Putamen (tissue), 1 donor: ENCODE data around the gene GRK3.

Experiments
- DNase-seq: peaks from one replicate; pipeline ENCODE4 v3.0.0-alpha.2; 2016; ENCODE audit warnings: low spot score

GRK3 gene

GRCh38 chr22:25626624-25626990 is 62.1 kb downstream of the GRK3 start:
- no peak for DNase-seq

GRCh38 chr22:25627271-25627852 is 62.9 kb downstream of the GRK3 start:
- no peak for DNase-seq

- no peak for DNase-seq
Measured at GRCh38 chr22:25628494-25628893, 64.0 kb downstream of the GRK3 start.

GRCh38 chr22:25629613-25630012 is 65.1 kb downstream of the GRK3 start:
- no peak for DNase-seq

GRCh38 chr22:25630447-25630846 is 66.0 kb downstream of the GRK3 start:
- DNase-seq: no peak

GRCh38 chr22:25636323-25636722 is 71.8 kb downstream of the GRK3 start:
- DNase-seq: no peak

- no peak for DNase-seq
Measured at GRCh38 chr22:25637032-25637431, 72.6 kb downstream of the GRK3 start.

- DNase-seq: no peak
Measured at GRCh38 chr22:25637672-25638071, 73.2 kb downstream of the GRK3 start.

- DNase-seq: no peak
Measured at GRCh38 chr22:25638638-25639037, 74.2 kb downstream of the GRK3 start.

- no peak for DNase-seq
Measured at GRCh38 chr22:25641650-25642049, 77.2 kb downstream of the GRK3 start.

- DNase-seq: no peak
Measured at GRCh38 chr22:25643232-25644000, 78.9 kb downstream of the GRK3 start.

GRCh38 chr22:25644122-25644521 is 79.6 kb downstream of the GRK3 start:
- no peak for DNase-seq

GRCh38 chr22:25645266-25645665 is 80.8 kb downstream of the GRK3 start:
- no peak for DNase-seq

GRCh38 chr22:25645964-25646363 is 81.5 kb downstream of the GRK3 start:
- no peak for DNase-seq

GRCh38 chr22:25650833-25651232 is 86.4 kb downstream of the GRK3 start:
- DNase-seq: no peak

GRCh38 chr22:25651332-25652085 is 87.0 kb downstream of the GRK3 start:
- DNase-seq: no peak

GRCh38 chr22:25654676-25655075 is 90.2 kb downstream of the GRK3 start:
- no peak for DNase-seq

GRCh38 chr22:25655371-25655935 is 91.0 kb downstream of the GRK3 start:
- DNase-seq: no peak

- DNase-seq: no peak
Measured at GRCh38 chr22:25656724-25657123, 92.2 kb downstream of the GRK3 start.

GRCh38 chr22:25658633-25659032 is 94.2 kb downstream of the GRK3 start:
- no peak for DNase-seq

GRCh38 chr22:25659413-25659812 is 94.9 kb downstream of the GRK3 start:
- DNase-seq: no peak

- DNase-seq: no peak
Measured at GRCh38 chr22:25660336-25660735, 95.9 kb downstream of the GRK3 start.

- DNase-seq: no peak
Measured at GRCh38 chr22:25661073-25661472, 96.6 kb downstream of the GRK3 start.
